HG02884 (cell line): ENCODE measurements around the gene CPLX1.
"Not testable (repeated sequence)": the region's sequence is repeated elsewhere in the genome, so short reads cannot be mapped to it uniquely, and the experiment has no call there.

ENCODE experiments used
- ATAC-seq: cut with Tn5 transposase; IDR thresholded peaks from one replicate; pipeline ENCODE4 v1.9.1; 2021; ENCODE audit warnings: mild to moderate bottlenecking, moderate library complexity; ENCODE audit not compliant: unreplicated experiment

CPLX1 gene

GRCh38 chr4:740656-741282 lies 85.2 kb downstream of the CPLX1 start:
- ATAC-seq: no peak

GRCh38 chr4:740011-740410 lies 85.9 kb downstream of the CPLX1 start:
- no peak for ATAC-seq

- no peak for ATAC-seq
Measured at GRCh38 chr4:739569-739968, 86.4 kb downstream of the CPLX1 start.

- no peak for ATAC-seq
Measured at GRCh38 chr4:738781-739280, 87.1 kb downstream of the CPLX1 start.

- ATAC-seq: not testable (repeated sequence)
Measured at GRCh38 chr4:736561-736960, 89.4 kb downstream of the CPLX1 start.

- ATAC-seq: no peak
Measured at GRCh38 chr4:735583-735982, 90.3 kb downstream of the CPLX1 start.
